HepG2 (cell line): ENCODE results near the gene FAM3C. TPM values are rescaled to one million over a fixed set of nuclear protein-coding genes. Genes with fewer than 3 reads are reported as not detected.

Source experiments
- ATAC-seq: fragments of 200-7000 bp; cut with Tn5 transposase; 3 replicates; pipeline ENCODE4 v1.9.1; 2020; ENCODE audit warnings: mild to moderate bottlenecking, moderate library complexity
- BruUV-seq: library from RNA; stranded (reverse); fragments of 400-500 nt; replicated peaks from 2 replicates; lab custom pipeline; 2021; lab: Mats Ljungman, UMichigan
- CTCF ChIA-PET: fragments of 300-600 bp; formaldehyde crosslinking; extraction: SDS; loops from one replicate; lab custom pipeline; 2021; ENCODE audit warnings: low total read pairs, inconsistent platforms, low intra/inter-chr PET ratio; lab: Yijun Ruan, JAX
- POLR2A ChIA-PET: fragments of 350-600 bp; sonication (Branson Sonifier 250); formaldehyde crosslinking; loops from one replicate; lab custom pipeline; 2020; ENCODE audit warnings: antibody characterized with exemption, inconsistent platforms; lab: Yijun Ruan, JAX
- DNase-seq: peaks from one replicate; pipeline ENCODE4 v3.0.0-alpha.2; 2015; ENCODE audit warnings: low spot score
- FAIRE-seq: peaks from 3 replicates; lab custom pipeline; 2011; peaks lifted over from hg19 to GRCh38; lab: Jason Lieb, UNC
- H2AFZ ChIP-seq: one replicate; pipeline ENCODE4 v1.6.1; 2011; ENCODE audit warnings: low read length, inconsistent platforms
- H3K27ac ChIP-seq: fragments of 300-600 bp; 3 replicates; pipeline ENCODE4 v1.8.0; 2011; ENCODE audit warnings: mixed run types, mild to moderate bottlenecking, mixed read lengths, low read length, inconsistent platforms; ENCODE audit not compliant: insufficient read depth; ENCODE audit errors: extremely low read length
- H3K27me3 ChIP-seq, 2 experiments: fragments of 200-600 bp in 1 of 2; 2 replicates in 1 of 2; 3 replicates in 1 of 2; pipeline versions ENCODE4 v1.6.0 to v1.8.0; 2011; ENCODE audit warnings: low read length in 2 of 2, mild to moderate bottlenecking in 2 of 2, moderate library complexity in 2 of 2, inconsistent platforms in 1 of 2; ENCODE audit not compliant: insufficient read depth in 2 of 2, control insufficient read depth in 1 of 2
- H3K36me3 ChIP-seq, 2 experiments: fragments of 200-600 bp in 1 of 2; replicated peaks in 1 of 2; 2 replicates in 1 of 2; 3 replicates in 1 of 2; pipeline versions ENCODE4 v1.5.1 to v1.8.0; 2011; ENCODE audit warnings: low read length in 2 of 2, inconsistent platforms in 1 of 2; ENCODE audit not compliant: insufficient read depth in 2 of 2, control insufficient read depth in 1 of 2
- H3K4me1 ChIP-seq: 2 replicates; pipeline ENCODE4 v1.5.1; 2012; ENCODE audit warnings: low read length, inconsistent platforms; ENCODE audit not compliant: insufficient read depth
- H3K4me2 ChIP-seq: 2 replicates; pipeline ENCODE4 v1.6.0; 2011; ENCODE audit warnings: low read depth, low read length, inconsistent platforms
- H3K4me3 ChIP-seq, 3 experiments: fragments of 200-600 bp in 1 of 3; sonication (generic), shearing (Covaris generic) in 1 of 3; replicated peaks in 1 of 3; 2 replicates each; pipeline ENCODE4 v1.5.1; 2011 to 2016; ENCODE audit warnings: low read length in 3 of 3, inconsistent platforms in 2 of 3, low read depth in 2 of 3, mild to moderate bottlenecking in 2 of 3, control low read depth in 1 of 3, mixed read lengths in 1 of 3; ENCODE audit not compliant: insufficient read depth in 1 of 3
- H3K79me2 ChIP-seq: one replicate; pipeline ENCODE4 v1.6.1; 2011; ENCODE audit warnings: low read length, inconsistent platforms; ENCODE audit not compliant: insufficient read depth
- H3K9ac ChIP-seq: 2 replicates; pipeline ENCODE4 v1.6.0; 2011; ENCODE audit warnings: mild to moderate bottlenecking, low read depth, low read length, inconsistent platforms; ENCODE audit not compliant: insufficient read depth
- H3K9me3 ChIP-seq: 2 replicates; pipeline ENCODE4 v1.5.1; 2012; ENCODE audit warnings: mild to moderate bottlenecking, low read length
- H4K20me1 ChIP-seq: 2 replicates; pipeline ENCODE4 v1.6.0; 2011; ENCODE audit warnings: inconsistent platforms, mild to moderate bottlenecking, low read length, moderate library complexity; ENCODE audit not compliant: insufficient read depth
- AGO2 ChIP-seq: fragments of 200-400 bp; formaldehyde crosslinking; optimal IDR thresholded peaks from 2 replicates; pipeline ENCODE3; 2017; ENCODE audit warnings: mild to moderate bottlenecking, low read depth, low read length, moderate library complexity
- FIP1L1 ChIP-seq: fragments of 200-400 bp; formaldehyde crosslinking; IDR thresholded peaks from 2 replicates; pipeline ENCODE4 v1.6.1; 2018; ENCODE audit warnings: low read depth, mild to moderate bottlenecking, low read length, moderate library complexity, borderline replicate concordance; ENCODE audit not compliant: insufficient read depth
- HNRNPK ChIP-seq: fragments of 200-400 bp; formaldehyde crosslinking; IDR thresholded peaks from 2 replicates; pipeline ENCODE4 v1.6.1; 2018; ENCODE audit warnings: low read length, low read depth, moderate library complexity, mild to moderate bottlenecking; ENCODE audit not compliant: poor library complexity, severe bottlenecking
- RAD21 ChIP-seq: fragments of 450-650 bp; formaldehyde crosslinking; IDR thresholded peaks from 2 replicates; pipeline ENCODE4 v1.5.0; 2020; ENCODE audit warnings: mild to moderate bottlenecking
- SMC3 ChIP-seq: IDR thresholded peaks from 2 replicates; pipeline ENCODE4 v1.6.1; 2011; ENCODE audit warnings: low read length, improper control_type of control experiment
- STAG1 ChIP-seq: sonication (generic); formaldehyde crosslinking; IDR thresholded peaks from 2 replicates; pipeline ENCODE4 v1.4.0; 2020; ENCODE audit warnings: missing genetic modification reagents
- TBX2 ChIP-seq: sonication (generic); formaldehyde crosslinking; IDR thresholded peaks from 2 replicates; pipeline ENCODE4 v1.5.0; 2020; ENCODE audit warnings: missing genetic modification reagents, mild to moderate bottlenecking, borderline replicate concordance
- ZNF335 ChIP-seq: sonication (generic); formaldehyde crosslinking; IDR thresholded peaks from 2 replicates; pipeline ENCODE4 v1.4.0; 2020; ENCODE audit warnings: missing genetic modification reagents
- WGBS: methylation state at CpG from one replicate; pipeline ENCODE4 v1.1.6; 2017; ENCODE audit warnings: low lambda C conversion rate; 5-methylcytosine and 5-hydroxymethylcytosine counted together
- in situ Hi-C: cut with HindIII; loops from 2 replicates; pipeline ENCODE4 v1.10.0; 2017; ENCODE audit warnings: low pct_unique_long_range_greater_than_20kb; ENCODE audit not compliant: extremely low pct_ligation_motif_present
- intact Hi-C: fragments of 100-400 bp; cut with micrococcal nuclease; formaldehyde crosslinking; loops from one replicate; pipeline ENCODE4 v1.10.0; 2022; ENCODE audit not compliant: unreplicated experiment
- polyA plus RNA-seq, 8 experiments: library from polyadenylated mRNA; depleted of rRNA in 3 of 8; stranded (reverse) in 7 of 8; unstranded in 1 of 8; fragments of >200 nt; fragmentation: Illumina TruSeq in 4 of 8; extraction: Trizol in 4 of 8; gene quantifications; 2 replicates each; pipeline versions ENCODE4 v1.2.1 to v1.2.3, GENCODE V29; 2011 to 2016; ENCODE audit warnings: low read depth in 4 of 8, missing spikeins in 1 of 8, mixed read lengths in 1 of 8; ENCODE audit not compliant: insufficient read depth in 1 of 8
- total RNA-seq, 5 experiments: library from RNA; depleted of rRNA; stranded (reverse); fragments of >200 nt; fragmentation: Illumina TruSeq; extraction: Trizol; gene quantifications; 2 replicates each; pipeline ENCODE4 v1.2.3, GENCODE V29; 2016; ENCODE audit warnings: low read depth in 1 of 5
- TF ChIP-seq, protein P1 (sequence below): sonication (generic); formaldehyde crosslinking; IDR thresholded peaks from 2 replicates; pipeline ENCODE4 v1.5.0; 2020; ENCODE audit warnings: mild to moderate bottlenecking, missing genetic modification reagents, moderate library complexity

Gene FAM3C
- total and polyA plus RNA-seq, 2 of the 13 experiments (the other 11 are each of a cell fraction or from before 2014, with no cell fraction given): 14.6 to 16.0 TPM

DNA sequence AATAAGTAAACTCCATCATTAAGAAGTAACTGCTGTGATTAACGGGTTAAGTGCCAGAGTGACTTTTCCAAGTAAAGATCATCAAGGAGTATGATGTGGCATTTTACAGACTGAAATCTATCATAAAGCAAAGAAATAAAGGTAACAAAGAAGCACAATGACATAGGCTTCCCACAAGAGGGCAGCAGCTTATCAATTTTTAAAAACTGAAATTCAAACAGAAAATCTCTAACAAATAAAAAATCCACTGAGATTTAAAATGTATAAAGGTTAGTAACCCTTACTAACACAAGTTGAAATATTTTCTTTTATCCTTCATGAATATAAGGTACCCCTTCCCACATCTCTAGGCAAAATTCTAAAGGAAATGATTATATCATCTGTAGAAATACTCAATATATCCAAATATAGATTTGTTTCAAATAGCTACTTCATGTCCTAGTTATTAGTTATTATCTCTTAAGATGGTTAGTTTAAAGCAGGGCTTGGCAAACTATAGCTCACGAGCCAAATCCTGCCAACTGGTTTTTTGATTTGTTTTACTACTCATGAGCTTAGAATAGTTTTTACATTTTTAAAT lies 29.2 kb downstream of the FAM3C start:
- DNase-seq (peak; percentile 18), ATAC-seq (no peak), FAIRE-seq (peak; percentile 47)
- Histone ChIP-seq H3K9ac (no peak overlapping the region), H3K36me3 (peaks cover 1 to 16% of the 10 kb centered on the region in 2 experiments; a peak in 3 of 5 replicates), H3K4me2 (no peak overlapping the region), H3K27me3 (no peaks in the 10 kb centered on the region), H3K9me3 (no peaks in the 10 kb centered on the region), H3K79me2 (no peaks in the 10 kb centered on the region), H3K4me1 (no peaks in the 10 kb centered on the region), H3K27ac (no peak overlapping the region), H2AFZ (no peak overlapping the region), H3K4me3 (no peak overlapping the region), H4K20me1 (no peaks in the 10 kb centered on the region)
- WGBS: 76% methylated on average over 2 of the region's 2 CpGs
- intact Hi-C loops (loop anchor here (1.0 kb wide), 2 partner anchors 31 to 180 kb away; no protein-coding TSS in a partner anchor), in situ Hi-C loops (loop anchor here (5.0 to 10.0 kb wide), 2 partner anchors 180 to 638 kb away; no protein-coding TSS in a partner anchor)
- ChIA-PET CTCF (interaction anchor here (1.6 to 2.6 kb wide), 3 partner anchors 30 to 627 kb away, joined by 5 to 34 read pairs (median 8); partner anchors contain the start of gene FAM3C), POLR2A (interaction anchor here (1.2 kb wide), 1 partner anchor 30 kb away, joined by 3 read pairs; the partner anchor contains the start of gene FAM3C)
- no TSS peak for BruUV-seq
- TF ChIP-seq, protein P1, sequence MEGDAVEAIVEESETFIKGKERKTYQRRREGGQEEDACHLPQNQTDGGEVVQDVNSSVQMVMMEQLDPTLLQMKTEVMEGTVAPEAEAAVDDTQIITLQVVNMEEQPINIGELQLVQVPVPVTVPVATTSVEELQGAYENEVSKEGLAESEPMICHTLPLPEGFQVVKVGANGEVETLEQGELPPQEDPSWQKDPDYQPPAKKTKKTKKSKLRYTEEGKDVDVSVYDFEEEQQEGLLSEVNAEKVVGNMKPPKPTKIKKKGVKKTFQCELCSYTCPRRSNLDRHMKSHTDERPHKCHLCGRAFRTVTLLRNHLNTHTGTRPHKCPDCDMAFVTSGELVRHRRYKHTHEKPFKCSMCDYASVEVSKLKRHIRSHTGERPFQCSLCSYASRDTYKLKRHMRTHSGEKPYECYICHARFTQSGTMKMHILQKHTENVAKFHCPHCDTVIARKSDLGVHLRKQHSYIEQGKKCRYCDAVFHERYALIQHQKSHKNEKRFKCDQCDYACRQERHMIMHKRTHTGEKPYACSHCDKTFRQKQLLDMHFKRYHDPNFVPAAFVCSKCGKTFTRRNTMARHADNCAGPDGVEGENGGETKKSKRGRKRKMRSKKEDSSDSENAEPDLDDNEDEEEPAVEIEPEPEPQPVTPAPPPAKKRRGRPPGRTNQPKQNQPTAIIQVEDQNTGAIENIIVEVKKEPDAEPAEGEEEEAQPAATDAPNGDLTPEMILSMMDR (CRISPR knock-in tag): peak; percentile 61
- TF ChIP-seq FIP1L1 (no peak), TBX2 (CRISPR knock-in tag) (no peak), ZNF335 (CRISPR knock-in tag) (no peak), STAG1 (CRISPR knock-in tag) (peak; percentile 70), AGO2 (no peak), SMC3 (peak; percentile 58; the same call in 1 of the 2 replicates), RAD21 (CRISPR knock-in tag) (0 out of 2 replicates have a peak, but pooled peaks have one; percentile 31), HNRNPK (peak; percentile 2)
